A549 (cell line): Measurements from ENCODE around the gene ZNHIT2. TPM values are rescaled to one million over a fixed set of nuclear protein-coding genes. Genes with fewer than 3 reads are reported as not detected.

Experiments
- ATAC-seq, 2 experiments: fragments of 200-7000 bp in 1 of 2; fragments of >200 bp in 1 of 2; cut with Nextera tagmentation in 1 of 2; cut with Tn5 transposase in 1 of 2; 3 replicates each; pipeline versions ENCODE4 v1.8.0 to v1.9.1; 2018 to 2020; ENCODE audit warnings: mild to moderate bottlenecking in 1 of 2, moderate library complexity in 1 of 2
- CTCF ChIA-PET: fragments of 300-600 bp; sonication (Branson Sonifier 250); formaldehyde crosslinking; extraction: SDS; loops from one replicate; lab custom pipeline; 2021; ENCODE audit warnings: antibody characterized with exemption, inconsistent platforms; lab: Yijun Ruan, JAX
- POLR2A ChIA-PET: fragments of 350-600 bp; formaldehyde crosslinking; extraction: SDS; loops from one replicate; lab custom pipeline; 2021; ENCODE audit warnings: antibody characterized with exemption, inconsistent platforms; lab: Yijun Ruan, JAX
- DNase-seq, 2 experiments: peaks; one replicate each; pipeline versions ENCODE4 v3.0.0 to v3.0.0-alpha.2; 2011 to 2016; ENCODE audit warnings: low read depth in 1 of 2, low spot score in 1 of 2
- FAIRE-seq: peaks from 2 replicates; lab custom pipeline; 2011; peaks lifted over from hg19 to GRCh38; lab: Jason Lieb, UNC
- H3K27ac ChIP-seq, 2 experiments: fragments of >200 bp; sonication (Bioruptor Twin); formaldehyde crosslinking; 3 replicates each; pipeline ENCODE4 v1.5.1; 2016 to 2017
- H3K4me1 ChIP-seq: fragments of >200 bp; sonication (Bioruptor Twin); formaldehyde crosslinking; 3 replicates; pipeline ENCODE4 v1.6.1; 2016
- H3K4me2 ChIP-seq: fragments of >200 bp; sonication (Bioruptor Twin); formaldehyde crosslinking; 3 replicates; pipeline ENCODE4 v1.6.1; 2016
- H3K4me3 ChIP-seq: fragments of >200 bp; sonication (Bioruptor Twin); formaldehyde crosslinking; 3 replicates; pipeline ENCODE4 v1.5.1; 2016
- H3K9me3 ChIP-seq: fragments of >200 bp; sonication (Bioruptor Twin); formaldehyde crosslinking; 3 replicates; pipeline ENCODE4 v1.6.1; 2016
- BCL3 ChIP-seq: fragments of >200 bp; sonication (Bioruptor Twin); formaldehyde crosslinking; IDR thresholded peaks from 3 replicates; pipeline ENCODE4 v1.6.1; 2016
- BHLHE40 ChIP-seq: IDR thresholded peaks from 2 replicates; pipeline ENCODE4 v1.6.1; 2012; ENCODE audit warnings: low read depth, low read length, inconsistent platforms
- CBX2 ChIP-seq: fragments of 200-600 bp; sonication (generic); IDR thresholded peaks from 2 replicates; pipeline ENCODE4 v1.6.1; 2016; ENCODE audit warnings: low read depth, mild to moderate bottlenecking, borderline replicate concordance
- CEBPB ChIP-seq, 2 experiments: fragments of >200 bp in 1 of 2; sonication (Bioruptor Twin) in 1 of 2; formaldehyde crosslinking in 1 of 2; IDR thresholded peaks; 2 replicates each; pipeline ENCODE4 v1.6.1; 2012 to 2016
- EHF ChIP-seq: fragments of 250-450 bp; sonication (Bioruptor Pico); IDR thresholded peaks from 2 replicates; pipeline ENCODE4 v1.5.0; 2020; ENCODE audit warnings: mild to moderate bottlenecking
- EP300 ChIP-seq, 2 experiments: fragments of >200 bp; sonication (Bioruptor Twin); formaldehyde crosslinking; IDR thresholded peaks; 2 replicates in 1 of 2; 3 replicates in 1 of 2; pipeline ENCODE4 v1.6.1; 2016 to 2017
- FOSL2 ChIP-seq, 2 experiments: fragments of 450-650 bp in 1 of 2; fragments of >200 bp in 1 of 2; sonication (Bioruptor Twin) in 1 of 2; formaldehyde crosslinking; IDR thresholded peaks; 2 replicates each; pipeline versions ENCODE4 v1.5.0 to v1.6.1; 2016 to 2020; ENCODE audit warnings: mild to moderate bottlenecking in 1 of 2, moderate library complexity in 1 of 2
- HMGXB4 ChIP-seq: fragments of 250-450 bp; sonication (Bioruptor Pico); IDR thresholded peaks from 2 replicates; pipeline ENCODE4 v1.5.0; 2021; ENCODE audit warnings: mild to moderate bottlenecking, moderate library complexity, borderline replicate concordance
- MYC ChIP-seq: IDR thresholded peaks from 2 replicates; pipeline ENCODE4 v1.6.1; 2012; ENCODE audit warnings: mild to moderate bottlenecking, inconsistent platforms, low read length, improper control_type of control experiment, borderline replicate concordance
- POLR2AphosphoS2 ChIP-seq: conservative IDR thresholded peaks from 2 replicates; pipeline ENCODE4 v1.6.1; 2012; ENCODE audit warnings: low read length, improper control_type of control experiment, inconsistent platforms
- RAD21 ChIP-seq, 2 experiments: fragments of >200 bp in 1 of 2; sonication (Bioruptor Twin) in 1 of 2; formaldehyde crosslinking in 1 of 2; IDR thresholded peaks in 1 of 2; conservative IDR thresholded peaks in 1 of 2; 2 replicates in 1 of 2; 3 replicates in 1 of 2; pipeline ENCODE4 v1.6.1; 2012 to 2018; ENCODE audit warnings: inconsistent platforms in 1 of 2
- SMC3 ChIP-seq: fragments of >200 bp; sonication (Bioruptor Twin); formaldehyde crosslinking; IDR thresholded peaks from 3 replicates; pipeline ENCODE4 v1.6.1; 2018; ENCODE audit warnings: inconsistent platforms
- WGBS: methylation state at CpG from one replicate; pipeline ENCODE4 v1.1.6; 2017; ENCODE audit errors: missing lambda C conversion rate; 5-methylcytosine and 5-hydroxymethylcytosine counted together
- polyA plus RNA-seq, 4 experiments: library from polyadenylated mRNA; depleted of rRNA in 3 of 4; stranded (reverse); fragments of >200 nt; fragmentation: RNase III in 1 of 4; extraction: RNeasy Plus Mini Kit Qiagen cat#74134 plus additional on column Dnase treatment in 1 of 4; gene quantifications; 2 replicates in 3 of 4; 3 replicates in 1 of 4; pipeline ENCODE4 v1.2.3, GENCODE V29; 2011 to 2017
- TF ChIP-seq, protein P1 (sequence below): fragments of 450-650 bp; IDR thresholded peaks from 2 replicates; pipeline ENCODE4 v1.6.1; 2014; ENCODE audit warnings: antibody characterized with exemption
- TF ChIP-seq, protein P2 (sequence below): fragments of >200 bp; sonication (Bioruptor Twin); formaldehyde crosslinking; IDR thresholded peaks from 2 replicates; pipeline ENCODE4 v1.6.1; 2016
- TF ChIP-seq, protein P3 (sequence below): fragments of 150-350 bp; IDR thresholded peaks from 2 replicates; pipeline ENCODE4 v1.6.1; 2014; ENCODE audit warnings: low read depth, mild to moderate bottlenecking, low read length
- TF ChIP-seq, protein P4 (sequence below): IDR thresholded peaks from 2 replicates; pipeline ENCODE4 v1.6.1; 2012; ENCODE audit warnings: low read depth, borderline replicate concordance

The ZNHIT2 gene
- polyA plus RNA-seq, 2 of the 4 experiments (the other 2 are of a cell fraction): 5.5 to 13.5 TPM

DNA sequence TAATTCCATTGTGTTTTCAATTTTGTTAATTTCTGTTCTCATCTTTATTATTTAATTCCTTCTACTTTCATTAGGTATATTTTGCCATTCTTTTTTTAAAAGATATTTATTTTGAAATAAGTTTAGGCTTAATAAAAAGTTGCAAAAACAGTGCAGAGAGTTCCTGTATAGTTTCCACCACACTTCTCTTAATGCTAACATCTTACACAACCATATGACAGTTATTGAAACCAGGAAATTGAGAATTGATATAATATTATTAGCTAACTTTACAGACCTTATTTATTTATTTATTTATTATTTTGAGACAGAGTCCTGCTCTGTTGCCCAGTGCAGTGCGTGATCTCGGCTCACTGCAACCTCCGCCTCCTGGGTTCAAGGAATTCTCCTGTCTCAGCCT is 38.8 kb upstream of the ZNHIT2 start:
- Histone ChIP-seq H3K27ac (no peak overlapping the region), H3K4me3 (no peak overlapping the region), H3K4me2 (no peak overlapping the region), H3K4me1 (peaks cover 2% of the 10 kb centered on the region), H3K9me3 (no peaks in the 10 kb centered on the region)
- 94% methylated on average over 3 of the region's 3 CpGs for WGBS
- DNase-seq (no peak), ATAC-seq (no peak), FAIRE-seq (no peak)
- ChIA-PET CTCF (interaction anchor here (1.1 to 1.3 kb wide), 3 partner anchors 9 to 12 kb away, joined by 3 to 4 read pairs (median 4); no protein-coding TSS in a partner anchor), POLR2A (no interaction called here)
- no peak for TF ChIP-seq SMC3
- no peak for TF ChIP-seq BCL3
- TF ChIP-seq FOSL2 (IDR thresholded peaks at IDR 0.05): no peak
- no peak for TF ChIP-seq FOSL2 (CRISPR knock-in tag; IDR thresholded peaks at IDR 0.05)
- TF ChIP-seq, protein P1, sequence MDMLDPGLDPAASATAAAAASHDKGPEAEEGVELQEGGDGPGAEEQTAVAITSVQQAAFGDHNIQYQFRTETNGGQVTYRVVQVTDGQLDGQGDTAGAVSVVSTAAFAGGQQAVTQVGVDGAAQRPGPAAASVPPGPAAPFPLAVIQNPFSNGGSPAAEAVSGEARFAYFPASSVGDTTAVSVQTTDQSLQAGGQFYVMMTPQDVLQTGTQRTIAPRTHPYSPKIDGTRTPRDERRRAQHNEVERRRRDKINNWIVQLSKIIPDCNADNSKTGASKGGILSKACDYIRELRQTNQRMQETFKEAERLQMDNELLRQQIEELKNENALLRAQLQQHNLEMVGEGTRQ: no peak
- TF ChIP-seq, protein P2, sequence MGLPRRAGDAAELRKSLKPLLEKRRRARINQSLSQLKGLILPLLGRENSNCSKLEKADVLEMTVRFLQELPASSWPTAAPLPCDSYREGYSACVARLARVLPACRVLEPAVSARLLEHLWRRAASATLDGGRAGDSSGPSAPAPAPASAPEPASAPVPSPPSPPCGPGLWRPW: no peak
- no peak for TF ChIP-seq BHLHE40
- no peak for TF ChIP-seq EP300 (IDR thresholded peaks at IDR 0.05)
- TF ChIP-seq MYC: no peak
- no peak for TF ChIP-seq EHF
- TF ChIP-seq CBX2: no peak
- TF ChIP-seq POLR2AphosphoS2: no peak
- TF ChIP-seq, protein P3, sequence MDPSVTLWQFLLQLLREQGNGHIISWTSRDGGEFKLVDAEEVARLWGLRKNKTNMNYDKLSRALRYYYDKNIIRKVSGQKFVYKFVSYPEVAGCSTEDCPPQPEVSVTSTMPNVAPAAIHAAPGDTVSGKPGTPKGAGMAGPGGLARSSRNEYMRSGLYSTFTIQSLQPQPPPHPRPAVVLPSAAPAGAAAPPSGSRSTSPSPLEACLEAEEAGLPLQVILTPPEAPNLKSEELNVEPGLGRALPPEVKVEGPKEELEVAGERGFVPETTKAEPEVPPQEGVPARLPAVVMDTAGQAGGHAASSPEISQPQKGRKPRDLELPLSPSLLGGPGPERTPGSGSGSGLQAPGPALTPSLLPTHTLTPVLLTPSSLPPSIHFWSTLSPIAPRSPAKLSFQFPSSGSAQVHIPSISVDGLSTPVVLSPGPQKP: no peak

DNA sequence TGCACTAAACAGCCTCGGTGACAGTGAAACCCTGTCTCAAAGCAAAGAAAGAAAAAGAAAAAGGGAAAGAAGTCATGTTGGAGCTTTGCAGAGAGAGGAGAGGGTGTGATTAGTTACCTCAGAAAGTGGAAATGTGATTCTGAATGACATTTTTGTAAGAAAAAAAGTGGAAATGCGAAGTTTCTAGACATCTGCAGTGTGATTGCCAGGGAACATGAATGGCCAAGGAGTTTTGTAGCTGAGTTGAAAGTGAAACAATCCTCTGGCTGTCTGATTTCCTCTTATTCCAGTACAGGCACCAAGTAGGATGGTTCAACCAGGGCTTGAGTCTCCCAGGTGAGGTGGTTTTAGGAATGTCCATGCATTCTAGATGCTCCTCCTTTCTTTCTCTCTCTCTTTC is 34.6 kb upstream of the ZNHIT2 start:
- 84% methylated on average over 2 of the region's 2 CpGs for WGBS
- Histone ChIP-seq H3K9me3 (peaks cover 8% of the 10 kb centered on the region), H3K4me2 (no peak overlapping the region), H3K4me1 (peaks cover 19% of the 10 kb centered on the region), H3K4me3 (no peak overlapping the region), H3K27ac (no peak overlapping the region; a peak in 1 of 6 replicates)
- ChIA-PET POLR2A (no interaction called here), CTCF (interaction anchor here (0.9 to 2.1 kb wide), 4 partner anchors 29 to 107 kb away, joined by 3 to 6 read pairs (median 6); partner anchors contain the start of genes CAPN1 and ZNHIT2)
- no peak for ATAC-seq
- no peak for FAIRE-seq
- no peak for DNase-seq
- TF ChIP-seq RAD21 (conservative IDR thresholded peaks at IDR 0.05 in 1 of 2, IDR thresholded peaks at IDR 0.05 in 1 of 2) (no peak), CEBPB (IDR thresholded peaks at IDR 0.05) (no peak), HMGXB4 (CRISPR knock-in tag) (no peak)
- TF ChIP-seq, protein P4, sequence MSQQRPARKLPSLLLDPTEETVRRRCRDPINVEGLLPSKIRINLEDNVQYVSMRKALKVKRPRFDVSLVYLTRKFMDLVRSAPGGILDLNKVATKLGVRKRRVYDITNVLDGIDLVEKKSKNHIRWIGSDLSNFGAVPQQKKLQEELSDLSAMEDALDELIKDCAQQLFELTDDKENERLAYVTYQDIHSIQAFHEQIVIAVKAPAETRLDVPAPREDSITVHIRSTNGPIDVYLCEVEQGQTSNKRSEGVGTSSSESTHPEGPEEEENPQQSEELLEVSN: no peak
